Thoracic aorta (tissue), 2 donors: ENCODE measurements around the gene CCNQ. TPM values are rescaled to one million over a fixed set of nuclear protein-coding genes. Genes with fewer than 3 reads are reported as not detected.

Source experiments
- ATAC-seq: fragments of 150-250 bp; one replicate; pipeline ENCODE4 v1.8.0; 2017; ENCODE audit warnings: low read depth; ENCODE audit not compliant: insufficient number of reproducible peaks, low FRiP score
- DNase-seq: peaks from one replicate; pipeline ENCODE4 v3.0.0-alpha.2; 2020; ENCODE audit warnings: low spot score
- H3K27ac ChIP-seq, 2 donors: fragments of 200-600 bp; sonication (generic); 1 replicate in 1 of 2; 2 replicates in 1 of 2; pipeline ENCODE4 v1.5.1; 2016; ENCODE audit warnings: mild to moderate bottlenecking in 2 of 2, moderate library complexity in 2 of 2
- H3K27me3 ChIP-seq: fragments of 200-600 bp; sonication (generic); replicated peaks from 2 replicates; pipeline ENCODE4 v1.6.0; 2016; ENCODE audit warnings: mild to moderate bottlenecking; ENCODE audit not compliant: insufficient read depth
- H3K36me3 ChIP-seq: fragments of 200-600 bp; sonication (generic); one replicate; pipeline ENCODE4 v1.5.1; 2016
- H3K4me1 ChIP-seq, 2 donors: fragments of 200-600 bp; sonication (generic); 1 replicate in 1 of 2; 2 replicates in 1 of 2; pipeline versions ENCODE4 v1.5.1 to v1.6.0; 2016; ENCODE audit warnings: low read depth in 2 of 2, mild to moderate bottlenecking in 1 of 2; ENCODE audit not compliant: control insufficient read depth in 1 of 2
- H3K4me3 ChIP-seq: fragments of 200-600 bp; sonication (generic); 2 replicates; pipeline ENCODE4 v1.5.1; 2016; ENCODE audit warnings: mild to moderate bottlenecking
- H3K9me3 ChIP-seq: fragments of 200-600 bp; sonication (generic); 2 replicates; pipeline ENCODE4 v1.5.1; 2016
- total RNA-seq, 2 donors: library from RNA; depleted of rRNA; stranded (reverse); fragments of >200 nt; gene quantifications; one replicate each; pipeline versions ENCODE4 v1.1.0 to v1.2.3, GENCODE V29; 2016
- TF ChIP-seq, protein P1 (sequence below): fragments of 200-600 bp; sonication (generic); IDR thresholded peaks from one replicate; pipeline ENCODE4 v1.5.1; 2019; ENCODE audit warnings: antibody characterized with exemption

Gene CCNQ
- total RNA-seq, 2 donors from 2014 or later = 27.2 to 36.3 TPM

GRCh38 chrX:153639177-153640044 lies 40.5 kb upstream of the CCNQ start:
- no peaks in the 10 kb centered on the region for H3K36me3 ChIP-seq
- no peak overlapping the region for H3K4me3 ChIP-seq
- no peak overlapping the region for H3K27ac ChIP-seq
- H3K4me1 ChIP-seq = peaks cover 0 to 8% of the 10 kb centered on the region in 2 donors
- no peaks in the 10 kb centered on the region for H3K9me3 ChIP-seq
- no peak for ATAC-seq
- H3K27me3 ChIP-seq = no peaks in the 10 kb centered on the region
- TF ChIP-seq, protein P1, sequence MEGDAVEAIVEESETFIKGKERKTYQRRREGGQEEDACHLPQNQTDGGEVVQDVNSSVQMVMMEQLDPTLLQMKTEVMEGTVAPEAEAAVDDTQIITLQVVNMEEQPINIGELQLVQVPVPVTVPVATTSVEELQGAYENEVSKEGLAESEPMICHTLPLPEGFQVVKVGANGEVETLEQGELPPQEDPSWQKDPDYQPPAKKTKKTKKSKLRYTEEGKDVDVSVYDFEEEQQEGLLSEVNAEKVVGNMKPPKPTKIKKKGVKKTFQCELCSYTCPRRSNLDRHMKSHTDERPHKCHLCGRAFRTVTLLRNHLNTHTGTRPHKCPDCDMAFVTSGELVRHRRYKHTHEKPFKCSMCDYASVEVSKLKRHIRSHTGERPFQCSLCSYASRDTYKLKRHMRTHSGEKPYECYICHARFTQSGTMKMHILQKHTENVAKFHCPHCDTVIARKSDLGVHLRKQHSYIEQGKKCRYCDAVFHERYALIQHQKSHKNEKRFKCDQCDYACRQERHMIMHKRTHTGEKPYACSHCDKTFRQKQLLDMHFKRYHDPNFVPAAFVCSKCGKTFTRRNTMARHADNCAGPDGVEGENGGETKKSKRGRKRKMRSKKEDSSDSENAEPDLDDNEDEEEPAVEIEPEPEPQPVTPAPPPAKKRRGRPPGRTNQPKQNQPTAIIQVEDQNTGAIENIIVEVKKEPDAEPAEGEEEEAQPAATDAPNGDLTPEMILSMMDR = no peak
- no peak for DNase-seq

DNA sequence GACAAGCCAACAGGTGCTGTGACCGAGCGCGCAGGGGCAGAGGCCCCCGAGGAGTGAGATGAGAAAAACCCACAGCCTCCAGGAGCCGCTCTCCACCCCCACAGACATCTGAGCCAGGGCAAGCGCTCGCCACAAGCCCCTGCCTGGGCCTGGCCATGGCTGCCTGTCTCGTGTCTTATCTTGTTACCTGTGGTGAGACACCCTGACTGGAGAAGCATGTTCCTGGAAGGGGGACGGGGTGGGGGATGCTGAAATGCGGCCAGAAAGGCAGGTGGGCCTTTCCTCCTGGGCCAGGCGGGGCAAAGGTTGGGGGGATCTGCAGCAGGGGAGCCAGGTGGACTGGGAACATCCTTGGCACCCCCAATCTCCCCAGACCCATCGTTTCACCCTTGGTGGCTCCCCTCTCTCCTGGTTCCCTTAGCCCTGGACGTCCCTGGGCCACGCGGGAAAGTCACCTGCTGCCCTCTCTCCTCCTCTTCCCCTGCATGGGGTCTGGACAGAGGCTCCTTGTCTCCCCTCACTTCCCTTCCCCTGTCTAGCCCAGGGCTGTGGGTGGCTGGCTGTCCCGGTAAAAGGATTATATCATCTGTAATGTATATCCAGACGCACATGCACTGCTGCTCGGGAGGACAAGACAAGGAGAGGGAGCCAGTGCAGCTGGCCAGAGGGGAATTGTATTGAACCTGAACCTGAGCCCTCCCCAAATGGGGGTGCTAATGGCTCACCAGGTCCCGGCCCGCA lies 39.7 kb upstream of the CCNQ start:
- H3K27ac ChIP-seq = no peak overlapping the region
- no peak overlapping the region for H3K4me3 ChIP-seq
- peaks cover 0 to 4% of the 10 kb centered on the region in 2 donors for H3K4me1 ChIP-seq
- H3K9me3 ChIP-seq = no peaks in the 10 kb centered on the region
- no peak for DNase-seq
- TF ChIP-seq, protein P1 = no peak
- H3K27me3 ChIP-seq = no peaks in the 10 kb centered on the region
- no peaks in the 10 kb centered on the region for H3K36me3 ChIP-seq
- no peak for ATAC-seq

DNA sequence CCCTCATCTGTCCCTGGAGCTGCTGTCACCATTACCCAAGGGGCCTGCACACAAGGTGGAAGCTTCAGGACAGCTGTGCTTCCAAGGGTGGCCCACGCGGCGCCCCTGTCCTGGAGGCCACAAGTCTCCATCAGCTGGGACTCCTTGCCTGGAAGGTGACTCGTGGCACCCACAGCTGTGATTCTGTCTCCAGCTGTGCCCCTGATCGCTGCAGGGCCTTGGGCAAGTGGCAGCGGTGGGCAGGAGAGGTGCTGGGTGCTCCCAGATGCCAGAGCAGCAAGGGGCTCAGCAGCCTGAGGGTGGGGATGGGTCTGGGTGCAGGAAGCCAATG lies 39.1 kb upstream of the CCNQ start:
- Histone ChIP-seq H3K27me3 (no peaks in the 10 kb centered on the region), H3K36me3 (no peaks in the 10 kb centered on the region), H3K4me1 (no peaks in the 10 kb centered on the region), H3K9me3 (no peaks in the 10 kb centered on the region), H3K27ac (no peak overlapping the region), H3K4me3 (no peak overlapping the region)
- no peak for ATAC-seq
- DNase-seq = no peak
- TF ChIP-seq, protein P1 = no peak

DNA sequence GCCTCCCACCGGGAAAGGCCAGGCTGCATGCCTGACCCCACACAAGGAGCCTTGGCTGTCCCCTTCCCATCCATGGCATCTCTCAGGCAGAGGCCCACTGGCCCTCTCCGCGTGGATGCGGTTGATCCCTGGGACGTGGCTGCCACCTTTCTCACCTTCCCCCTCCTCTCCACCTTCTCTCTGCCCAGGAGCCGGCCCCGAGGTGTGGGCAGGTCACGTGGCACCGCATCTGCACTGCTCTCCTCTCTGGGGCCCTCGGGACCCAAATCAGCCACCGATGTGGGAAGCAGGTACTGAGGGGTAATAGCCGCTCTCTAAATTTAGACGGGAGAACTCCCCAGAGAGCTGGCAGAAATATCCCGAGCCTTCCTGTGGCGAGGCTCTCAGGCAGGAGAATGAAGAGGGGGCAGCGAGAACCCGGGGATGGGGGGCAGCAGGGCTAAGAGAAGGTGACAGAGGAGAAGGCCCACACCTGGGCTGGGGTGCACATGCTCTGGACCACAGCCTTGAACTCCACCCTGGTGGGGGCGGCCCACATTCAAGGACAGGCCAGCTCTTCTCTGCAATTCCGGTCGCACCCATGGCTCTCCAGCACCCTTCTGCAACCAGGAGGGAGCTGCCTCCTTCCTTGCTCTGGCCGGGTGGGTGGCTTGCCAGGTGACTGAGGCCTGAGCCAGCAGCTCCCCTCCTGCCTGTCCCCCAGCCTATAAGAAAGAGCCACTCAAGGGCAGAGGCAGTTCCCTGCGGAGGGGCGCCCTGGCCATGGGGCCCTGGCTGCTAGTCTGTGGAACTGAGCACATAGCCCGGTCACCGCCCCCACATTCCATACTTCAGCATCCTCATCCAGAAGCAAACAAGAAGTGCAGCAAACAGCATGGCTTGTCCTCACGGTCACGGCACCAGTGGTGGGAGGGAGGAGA lies 38.4 kb upstream of the CCNQ start:
- Histone ChIP-seq H3K27ac (no peak overlapping the region), H3K4me1 (no peaks in the 10 kb centered on the region), H3K4me3 (no peak overlapping the region), H3K27me3 (no peaks in the 10 kb centered on the region), H3K9me3 (no peaks in the 10 kb centered on the region), H3K36me3 (no peaks in the 10 kb centered on the region)
- DNase-seq (no peak), ATAC-seq (no peak)
- TF ChIP-seq, protein P1 = no peak
